Osteocyte (in vitro differentiated cells): ENCODE data around the gene RAB11B. TPM values are rescaled to one million over a fixed set of nuclear protein-coding genes. Genes with fewer than 3 reads are reported as not detected.

Source experiments
- DNase-seq: peaks from one replicate; pipeline ENCODE4 v3.0.0; 2021; ENCODE audit warnings: mixed read lengths; ENCODE audit not compliant: unreplicated experiment; ENCODE audit errors: extremely low spot score
- H3K27ac Mint-ChIP-seq: one replicate; pipeline ENCODE4 v1.8.0; 2021; ENCODE audit warnings: mild to moderate bottlenecking, mixed read lengths; ENCODE audit not compliant: unreplicated experiment
- H3K27me3 Mint-ChIP-seq: one replicate; pipeline ENCODE4 v1.8.0; 2021; ENCODE audit warnings: mixed read lengths; ENCODE audit not compliant: unreplicated experiment
- H3K36me3 Mint-ChIP-seq: one replicate; pipeline ENCODE4 v1.8.0; 2021; ENCODE audit warnings: mixed read lengths; ENCODE audit not compliant: unreplicated experiment
- H3K4me1 Mint-ChIP-seq: one replicate; pipeline ENCODE4 v1.8.0; 2021; ENCODE audit warnings: mixed read lengths; ENCODE audit not compliant: unreplicated experiment
- H3K4me3 Mint-ChIP-seq: one replicate; pipeline ENCODE4 v1.8.0; 2021; ENCODE audit warnings: mild to moderate bottlenecking, moderate library complexity, mixed read lengths; ENCODE audit not compliant: unreplicated experiment
- H3K9me3 Mint-ChIP-seq: one replicate; pipeline ENCODE4 v1.8.0; 2021; ENCODE audit warnings: mixed read lengths; ENCODE audit not compliant: unreplicated experiment
- CTCF ChIP-seq: fragments of 200-600 bp; sonication (generic); IDR thresholded peaks from 2 replicates; pipeline ENCODE4 v1.5.0; 2021; ENCODE audit warnings: antibody characterized with exemption, mild to moderate bottlenecking, moderate library complexity
- total RNA-seq: library from RNA; stranded (reverse); gene quantifications from 2 replicates; pipeline ENCODE4 v1.2.1, GENCODE V29; 2021

The RAB11B gene
- total RNA-seq, 1 donor from 2014 or later, result 130 TPM

DNA sequence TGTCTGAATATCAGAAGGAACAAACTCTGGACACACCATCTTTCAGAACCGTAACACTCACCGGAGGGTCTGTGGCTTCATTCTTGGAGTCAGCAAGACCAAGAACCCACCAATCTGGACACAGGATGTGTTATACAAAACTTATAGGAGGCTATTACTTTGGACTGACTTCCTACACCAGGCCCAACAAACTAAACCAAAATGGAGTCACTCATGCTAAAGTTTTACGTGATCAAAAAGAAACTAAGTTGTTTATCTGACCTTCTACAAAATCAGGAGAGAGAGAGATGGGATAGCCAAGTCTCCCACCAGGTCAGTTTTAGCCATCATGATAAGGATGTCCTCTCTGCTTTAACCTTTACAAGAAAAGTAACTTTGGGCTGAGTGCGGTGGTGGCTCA lies 3.2 kb upstream of the RAB11B start:
- Mint-ChIP-seq H3K4me3 (no peak overlapping the region), H3K36me3 (peaks cover 4% of the 10 kb centered on the region), H3K9me3 (peaks cover 5% of the 10 kb centered on the region), H3K27me3 (no peaks in the 10 kb centered on the region), H3K4me1 (peaks cover 17% of the 10 kb centered on the region), H3K27ac (no peak overlapping the region)
- TF ChIP-seq CTCF, result no peak
- DNase-seq, result no peak

DNA sequence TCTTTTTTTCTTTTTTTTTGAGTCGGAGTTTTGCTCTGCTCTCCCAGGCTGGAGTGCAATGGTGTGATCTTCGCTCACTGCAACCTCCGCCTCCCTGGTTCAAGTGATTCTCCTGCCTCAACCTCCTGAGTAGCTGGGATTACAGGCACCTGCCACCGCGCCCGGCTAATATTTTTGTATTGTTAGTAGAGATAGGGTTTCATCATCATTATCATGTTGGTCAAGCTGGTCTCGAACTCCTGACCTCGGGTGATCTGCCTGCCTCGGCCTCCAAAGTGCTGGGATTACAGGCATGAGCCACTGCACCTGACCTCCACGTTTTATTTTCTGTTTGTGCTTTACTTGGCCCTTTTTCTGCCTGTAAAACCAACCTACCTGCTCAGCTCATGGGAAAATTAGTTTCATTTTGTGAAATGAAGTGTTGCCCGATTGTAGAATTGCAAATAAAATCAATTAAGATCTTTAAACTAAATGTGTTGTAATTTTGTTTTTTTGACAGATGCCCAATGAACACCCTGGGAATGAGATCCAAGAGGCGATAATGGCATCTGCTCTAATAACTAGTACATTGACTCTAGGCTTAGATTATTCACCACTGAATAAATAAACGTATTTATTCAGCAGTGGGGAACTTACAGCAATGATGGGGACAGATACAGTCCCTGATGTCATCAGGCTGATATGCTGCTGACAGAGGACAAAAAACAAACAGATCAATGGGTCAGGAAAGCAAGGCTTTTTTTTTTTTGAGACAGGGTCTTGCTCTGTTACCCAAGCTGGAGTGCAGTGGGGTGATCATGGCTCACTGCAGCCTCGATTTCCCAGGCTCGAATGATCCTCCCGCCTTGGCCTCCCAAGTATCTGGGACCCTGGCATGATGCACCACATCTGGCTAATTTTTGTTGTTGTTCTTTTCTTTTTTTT lies 2.2 kb upstream of the RAB11B start:
- Mint-ChIP-seq H3K27ac (peak overlapping the region; percentile 41), H3K9me3 (peaks cover 5% of the 10 kb centered on the region), H3K4me3 (no peak overlapping the region), H3K27me3 (no peaks in the 10 kb centered on the region), H3K4me1 (peaks cover 23% of the 10 kb centered on the region), H3K36me3 (peaks cover 5% of the 10 kb centered on the region)
- no peak for TF ChIP-seq CTCF
- DNase-seq, result no peak

DNA sequence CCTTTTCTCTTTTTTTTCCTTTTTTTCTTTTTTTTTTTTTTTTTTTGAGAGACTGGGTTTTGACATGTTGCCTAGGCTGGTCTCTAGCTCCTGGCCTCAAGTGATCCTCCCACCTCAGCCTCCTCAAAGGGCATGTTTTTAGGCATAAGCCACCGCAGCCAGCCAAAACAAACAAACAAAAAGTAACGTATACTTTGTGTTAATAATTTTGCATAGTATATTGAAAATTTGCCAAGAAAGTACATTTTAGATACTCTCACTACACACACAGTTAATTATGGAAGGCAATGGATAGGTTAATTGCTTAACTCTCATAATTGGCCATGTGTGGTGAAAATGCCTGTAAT lies 1.6 kb upstream of the RAB11B start:
- H3K27me3 Mint-ChIP-seq, result no peaks in the 10 kb centered on the region
- peak overlapping the region; percentile 41 for H3K27ac Mint-ChIP-seq
- peak overlapping the region; percentile 18 for H3K4me3 Mint-ChIP-seq
- H3K4me1 Mint-ChIP-seq, result peaks cover 27% of the 10 kb centered on the region
- peaks cover 6% of the 10 kb centered on the region for H3K36me3 Mint-ChIP-seq
- DNase-seq, result no peak
- H3K9me3 Mint-ChIP-seq, result peaks cover 5% of the 10 kb centered on the region
- TF ChIP-seq CTCF, result no peak

GRCh38 chr19:8390617-8390981 lies 439 bp downstream of the RAB11B start:
- TF ChIP-seq CTCF, result no peak
- Mint-ChIP-seq H3K9me3 (peaks cover 5% of the 10 kb centered on the region), H3K27me3 (no peaks in the 10 kb centered on the region), H3K36me3 (peaks cover 6% of the 10 kb centered on the region), H3K4me1 (peaks cover 46% of the 10 kb centered on the region), H3K4me3 (peak overlapping the region; percentile 61), H3K27ac (peak overlapping the region; percentile 52)
- peak; percentile 98 for DNase-seq

GRCh38 chr19:8391198-8392016 lies 1.2 kb downstream of the RAB11B start:
- DNase-seq, result no peak

More at GRCh38 chr19:8391198-8392016, 1.2 kb downstream of the RAB11B start:
- Mint-ChIP-seq H3K4me3 (peak overlapping the region; percentile 61), H3K9me3 (peaks cover 5% of the 10 kb centered on the region), H3K36me3 (peaks cover 6% of the 10 kb centered on the region), H3K4me1 (peaks cover 50% of the 10 kb centered on the region), H3K27me3 (no peaks in the 10 kb centered on the region), H3K27ac (no peak overlapping the region)
- TF ChIP-seq CTCF, result no peak
